ENCODE data around the gene MRPL49.

DNA sequence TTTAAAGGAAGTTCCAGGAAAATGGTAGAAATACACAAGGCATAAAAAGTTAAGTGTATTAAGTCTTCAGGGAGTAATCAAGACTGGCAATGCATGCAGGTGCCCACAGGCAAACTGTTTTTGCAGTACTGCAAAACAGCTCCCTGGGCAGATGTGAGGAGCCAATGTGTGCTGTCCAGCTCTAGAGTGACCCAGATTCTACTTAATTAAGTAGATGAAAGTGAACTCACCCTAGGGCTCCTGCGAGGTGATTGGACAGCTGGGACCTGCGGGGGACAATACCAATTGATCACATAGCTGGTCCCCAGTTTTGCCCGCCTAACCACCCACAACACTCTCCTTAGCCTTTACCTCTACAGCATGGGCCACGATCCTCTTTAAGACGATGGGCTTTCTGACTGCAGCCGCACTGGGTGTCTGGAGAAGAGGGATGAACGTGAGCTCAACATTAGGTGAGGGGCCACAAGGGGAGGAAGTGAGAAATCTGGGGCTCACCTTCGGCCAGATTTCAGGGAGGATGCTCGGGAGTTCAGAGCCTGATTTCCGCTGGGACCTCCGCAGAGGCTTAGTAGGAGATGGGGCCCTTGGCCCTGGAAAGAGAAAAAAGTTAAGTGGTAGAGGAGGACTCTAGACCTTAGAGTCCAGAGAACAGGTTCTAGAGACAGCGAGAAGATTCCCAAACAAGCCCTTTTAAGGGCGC is 38.8 kb upstream of the MRPL49 start:
- no peak for TF ChIP-seq ISL1 (CRISPR knock-in tag; IDR thresholded peaks at IDR 0.05)
- TF ChIP-seq PATZ1 (CRISPR knock-in tag; IDR thresholded peaks at IDR 0.05; ENCODE audit: borderline replicate concordance) = no peak
- TF ChIP-seq TSHZ2 (CRISPR knock-in tag; IDR thresholded peaks at IDR 0.05) = no peak
- TF ChIP-seq SNAI2 (CRISPR knock-in tag; IDR thresholded peaks at IDR 0.05) = no peak
- no peak for TF ChIP-seq ZNF8 (CRISPR knock-in tag; IDR thresholded peaks at IDR 0.05)
- no peak for TF ChIP-seq TOX (CRISPR knock-in tag; IDR thresholded peaks at IDR 0.05; ENCODE audit: borderline replicate concordance)
- TF ChIP-seq ARNTL (CRISPR knock-in tag; IDR thresholded peaks at IDR 0.05; ENCODE audit: borderline replicate concordance, low read depth) = no peak
- no peak for TF ChIP-seq ZFP3 (CRISPR knock-in tag; IDR thresholded peaks at IDR 0.05)
- no peak for TF ChIP-seq BACH2 (CRISPR knock-in tag; IDR thresholded peaks at IDR 0.05; ENCODE audit: borderline replicate concordance)
- no peak for TF ChIP-seq PPARA (CRISPR knock-in tag; IDR thresholded peaks at IDR 0.05; ENCODE audit: borderline replicate concordance)
- TF ChIP-seq ZNF565 (CRISPR knock-in tag; conservative IDR thresholded peaks at IDR 0.05; ENCODE audit: low read depth) = no peak
- TF ChIP-seq GLIS3 (CRISPR knock-in tag; IDR thresholded peaks at IDR 0.05) = no peak
- no peak for TF ChIP-seq ZFP30 (CRISPR knock-in tag; IDR thresholded peaks at IDR 0.05)
